ENCODE data around the gene SKIC2. TPM values are rescaled to one million over a fixed set of nuclear protein-coding genes. Genes with fewer than 3 reads are reported as not detected.

Gene SKIC2
- total and polyA plus RNA-seq, 2 of the 8 experiments (the other 6 are each of a cell fraction or from before 2014, with no cell fraction given): 42.1 to 59.7 TPM

DNA sequence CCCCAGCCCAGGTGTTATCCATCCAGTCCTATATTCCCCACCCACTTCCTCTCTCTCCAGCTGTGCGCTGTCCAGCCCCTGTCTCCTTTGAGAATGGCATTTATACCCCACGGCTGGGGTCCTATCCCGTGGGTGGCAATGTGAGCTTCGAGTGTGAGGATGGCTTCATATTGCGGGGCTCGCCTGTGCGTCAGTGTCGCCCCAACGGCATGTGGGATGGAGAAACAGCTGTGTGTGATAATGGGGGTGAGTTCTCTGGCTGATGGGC is 30.4 kb upstream of the SKIC2 start:
- no peak for FAIRE-seq
- Histone ChIP-seq H3K4me1 (replicated peaks in 1 of 4; ENCODE audit: control insufficient read depth in 3 of 4, insufficient read depth in 4 of 4, low read length in 3 of 4) (no peaks in the 10 kb centered on the region), H3K23ac (ENCODE audit: insufficient read length) (no peak overlapping the region)

More for the DNA sequence above, 30.4 kb upstream of the SKIC2 start:
- Histone ChIP-seq H4K20me1 (replicated peaks in 1 of 2; ENCODE audit: control insufficient read depth in 1 of 2, insufficient read depth in 2 of 2, low read length in 2 of 2) (no peaks in the 10 kb centered on the region), H3K4ac (replicated peaks; ENCODE audit: insufficient read length, low read depth, low read length) (no peak overlapping the region), H2BK5ac (ENCODE audit: low read depth, low read length) (no peak overlapping the region), H3K27ac (ENCODE audit: low read depth, low read length) (no peak overlapping the region), H4K91ac (replicated peaks; ENCODE audit: insufficient read length, low read length) (no peak overlapping the region), H3K36me3 (ENCODE audit: control insufficient read depth in 2 of 4, insufficient read depth in 4 of 4, low read length in 3 of 4) (no peaks in the 10 kb centered on the region), H3K27me3 (replicated peaks in 1 of 4; ENCODE audit: control insufficient read depth in 3 of 4, extremely low read depth in 1 of 4, insufficient read depth in 3 of 4, low read length in 3 of 4) (no peaks in the 10 kb centered on the region), H3K14ac (ENCODE audit: insufficient read length) (no peak overlapping the region), H3K4me3 (ENCODE audit: extremely low read depth in 1 of 4, insufficient read depth in 2 of 4, low read depth in 3 of 4, low read length in 4 of 4) (no peak overlapping the region), H3K79me2 (ENCODE audit: control insufficient read depth in 1 of 2, insufficient read depth in 2 of 2, low read length in 2 of 2) (no peaks in the 10 kb centered on the region), H3K56ac (replicated peaks; ENCODE audit: insufficient read length, low read depth, low read length) (no peak overlapping the region), H3K79me1 (ENCODE audit: low read depth, low read length) (no peaks in the 10 kb centered on the region), H3K9ac (replicated peaks in 1 of 4; ENCODE audit: extremely low read depth in 1 of 4, low read depth in 3 of 4, low read length in 3 of 4) (no peak overlapping the region), H2BK120ac (replicated peaks; ENCODE audit: low read depth, low read length) (no peak overlapping the region), H2AK5ac (ENCODE audit: low read depth, low read length) (no peak overlapping the region), H3K4me2 (ENCODE audit: insufficient read depth in 1 of 2, low read depth in 2 of 2, low read length in 2 of 2) (no peak overlapping the region), H3K9me3 (ENCODE audit: insufficient read depth in 2 of 2, low read depth in 1 of 2, low read length in 1 of 2) (peaks cover 4% of the 10 kb centered on the region in 2 experiments; a peak in 1 of 4 replicates), H4K5ac (ENCODE audit: insufficient read length, low read depth, low read length) (no peak overlapping the region), H2BK12ac (ENCODE audit: low read depth, low read length) (no peak overlapping the region), H3K18ac (ENCODE audit: extremely low read depth, low read length) (no peak overlapping the region), H2BK15ac (ENCODE audit: low read length) (no peak overlapping the region), H4K8ac (ENCODE audit: extremely low read depth, insufficient read depth, low read length) (no peak overlapping the region), H2AFZ (ENCODE audit: low read length) (no peak overlapping the region), H3K23me2 (ENCODE audit: low read depth, low read length) (no peaks in the 10 kb centered on the region), H2BK20ac (ENCODE audit: low read length) (no peak overlapping the region)
- 89% methylated on average over 9 of the region's 9 CpGs; no CpG with 5 or more reads in 1 of the 2 experiments for WGBS, 2 experiments (ENCODE audit: extremely low coverage in 1 of 2, insufficient coverage in 1 of 2, insufficient read length in 1 of 2, insufficient replicate concordance in 2 of 2, low coverage in 1 of 2, low lambda C conversion rate in 2 of 2, missing lambda C conversion rate in 1 of 2)
- DNase-seq (ENCODE audit: low read depth in 1 of 2, low spot score in 2 of 2): no peak
- ChIA-PET POLR2A (ENCODE audit: partially characterized antibody) (interaction anchor here (0.7 to 1.7 kb wide), 3 partner anchors 11 to 22 kb away, joined by 3 to 6 read pairs (median 4); partner anchors contain the start of gene CFB), CTCF (ENCODE audit: partially characterized antibody) (interaction anchor here (2.3 kb wide), 1 partner anchor 23 kb away, joined by 17 read pairs; no protein-coding TSS in a partner anchor)
- TF ChIP-seq HDAC2 (IDR thresholded peaks at IDR 0.05; ENCODE audit: borderline replicate concordance in 1 of 2, low read depth in 2 of 2, low read length in 2 of 2): no peak
- TF ChIP-seq POU5F1 (IDR thresholded peaks at IDR 0.05; ENCODE audit: low read depth, low read length): no peak
- TF ChIP-seq ASH2L (IDR thresholded peaks at IDR 0.05; ENCODE audit: low read length): no peak
- TF ChIP-seq KDM1A (IDR thresholded peaks at IDR 0.05; ENCODE audit: borderline replicate concordance, low read length): no peak
- no peak for TF ChIP-seq SRF (IDR thresholded peaks at IDR 0.05; ENCODE audit: low read depth, low read length)
- TF ChIP-seq RBBP5 (IDR thresholded peaks at IDR 0.05; ENCODE audit: borderline replicate concordance, low read depth, low read length): no peak
- TF ChIP-seq SUZ12 (IDR thresholded peaks at IDR 0.05; ENCODE audit: low read length): no peak
- no peak for TF ChIP-seq POLR2AphosphoS5 (IDR thresholded peaks at IDR 0.05; ENCODE audit: low read depth, low read length)
- TF ChIP-seq EGR1 (IDR thresholded peaks at IDR 0.05; ENCODE audit: borderline replicate concordance, low read depth, low read length): no peak
- no peak for TF ChIP-seq SP2 (IDR thresholded peaks at IDR 0.05; ENCODE audit: low read length)
- TF ChIP-seq, protein P1, sequence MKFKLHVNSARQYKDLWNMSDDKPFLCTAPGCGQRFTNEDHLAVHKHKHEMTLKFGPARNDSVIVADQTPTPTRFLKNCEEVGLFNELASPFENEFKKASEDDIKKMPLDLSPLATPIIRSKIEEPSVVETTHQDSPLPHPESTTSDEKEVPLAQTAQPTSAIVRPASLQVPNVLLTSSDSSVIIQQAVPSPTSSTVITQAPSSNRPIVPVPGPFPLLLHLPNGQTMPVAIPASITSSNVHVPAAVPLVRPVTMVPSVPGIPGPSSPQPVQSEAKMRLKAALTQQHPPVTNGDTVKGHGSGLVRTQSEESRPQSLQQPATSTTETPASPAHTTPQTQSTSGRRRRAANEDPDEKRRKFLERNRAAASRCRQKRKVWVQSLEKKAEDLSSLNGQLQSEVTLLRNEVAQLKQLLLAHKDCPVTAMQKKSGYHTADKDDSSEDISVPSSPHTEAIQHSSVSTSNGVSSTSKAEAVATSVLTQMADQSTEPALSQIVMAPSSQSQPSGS (IDR thresholded peaks at IDR 0.05; ENCODE audit: low read length): no peak
- no peak for TF ChIP-seq NRF1 (IDR thresholded peaks at IDR 0.05; ENCODE audit: low read depth, low read length)
